ENCODE measurements around the gene YIPF2.

DNA sequence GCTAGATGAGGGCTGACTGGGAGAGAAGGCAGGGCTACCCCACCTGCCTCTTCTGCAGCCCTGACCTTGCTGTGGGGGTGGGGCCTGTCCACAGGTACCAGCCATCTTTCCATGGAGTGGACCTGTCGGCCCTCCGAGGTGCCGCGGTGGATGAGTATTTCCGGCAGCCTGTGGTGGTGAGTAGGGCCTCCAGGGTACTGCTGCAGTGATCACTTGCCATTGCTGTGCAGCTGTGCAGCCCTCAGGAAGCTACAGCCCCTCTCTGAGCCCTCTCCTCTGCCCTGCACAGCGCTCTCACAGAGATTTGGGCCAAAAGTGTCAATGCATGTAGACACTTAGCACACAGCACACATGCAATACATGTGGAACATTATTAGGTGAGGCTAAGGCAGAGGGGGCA lies 11.8 kb downstream of the YIPF2 start:
- TF ChIP-seq, protein P1, sequence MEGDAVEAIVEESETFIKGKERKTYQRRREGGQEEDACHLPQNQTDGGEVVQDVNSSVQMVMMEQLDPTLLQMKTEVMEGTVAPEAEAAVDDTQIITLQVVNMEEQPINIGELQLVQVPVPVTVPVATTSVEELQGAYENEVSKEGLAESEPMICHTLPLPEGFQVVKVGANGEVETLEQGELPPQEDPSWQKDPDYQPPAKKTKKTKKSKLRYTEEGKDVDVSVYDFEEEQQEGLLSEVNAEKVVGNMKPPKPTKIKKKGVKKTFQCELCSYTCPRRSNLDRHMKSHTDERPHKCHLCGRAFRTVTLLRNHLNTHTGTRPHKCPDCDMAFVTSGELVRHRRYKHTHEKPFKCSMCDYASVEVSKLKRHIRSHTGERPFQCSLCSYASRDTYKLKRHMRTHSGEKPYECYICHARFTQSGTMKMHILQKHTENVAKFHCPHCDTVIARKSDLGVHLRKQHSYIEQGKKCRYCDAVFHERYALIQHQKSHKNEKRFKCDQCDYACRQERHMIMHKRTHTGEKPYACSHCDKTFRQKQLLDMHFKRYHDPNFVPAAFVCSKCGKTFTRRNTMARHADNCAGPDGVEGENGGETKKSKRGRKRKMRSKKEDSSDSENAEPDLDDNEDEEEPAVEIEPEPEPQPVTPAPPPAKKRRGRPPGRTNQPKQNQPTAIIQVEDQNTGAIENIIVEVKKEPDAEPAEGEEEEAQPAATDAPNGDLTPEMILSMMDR (IDR thresholded peaks at IDR 0.05) = no peak
- TF ChIP-seq POLR2A (IDR thresholded peaks at IDR 0.05) = no peak

Data from Peyer's patch (tissue), 4 donors.